ENCODE results near the gene PTCD2.

The PTCD2 gene

DNA sequence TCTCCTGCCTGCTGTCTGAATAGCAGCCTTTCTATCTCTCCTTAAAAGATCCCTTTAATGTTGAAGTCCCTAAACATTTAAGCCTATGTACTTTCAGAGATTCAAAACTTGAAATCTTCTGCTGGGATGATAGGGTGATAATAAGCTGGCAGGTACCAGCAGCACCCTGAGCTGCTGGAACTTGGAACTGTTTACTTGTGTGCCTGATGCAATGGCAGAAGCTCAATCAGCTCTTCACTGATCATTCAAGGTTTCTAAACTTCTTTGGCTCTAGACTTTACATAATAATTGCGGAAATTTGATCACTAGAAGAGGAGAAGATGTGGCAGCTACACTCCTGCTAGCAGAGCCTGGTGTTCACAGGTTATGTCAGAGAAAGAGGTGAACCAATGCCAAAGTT, 27.8 kb upstream of the PTCD2 start:
- Histone ChIP-seq H4K12ac (ENCODE audit: low read depth, low read length) (no peak overlapping the region), H3K9me3 (ENCODE audit: insufficient read depth, low read depth, low read length) (no peaks in the 10 kb centered on the region), H3K9ac (ENCODE audit: low read length) (no peak overlapping the region), H3K27me3 (ENCODE audit: insufficient read depth, low read length) (no peaks in the 10 kb centered on the region), H4K8ac (ENCODE audit: low read depth, low read length) (peak overlapping the region; percentile 38), H3K79me1 (ENCODE audit: low read length) (no peaks in the 10 kb centered on the region), H3K4me3 (ENCODE audit: low read depth, low read length) (no peak overlapping the region), H4K91ac (ENCODE audit: low read depth, low read length) (no peak overlapping the region), H3K4me2 (ENCODE audit: low read length) (no peak overlapping the region), H3K4ac (ENCODE audit: low read depth, low read length) (no peak overlapping the region), H2AFZ (ENCODE audit: insufficient read depth, low read length, poor library complexity) (no peak overlapping the region), H3K79me2 (ENCODE audit: control insufficient read depth, insufficient read depth, low read length, poor library complexity) (no peaks in the 10 kb centered on the region), H3K4me1 (ENCODE audit: control insufficient read depth in 1 of 2, insufficient read depth in 2 of 2, low read length in 2 of 2) (no peaks in the 10 kb centered on the region), H2BK5ac (ENCODE audit: low read depth, low read length, poor library complexity) (peak overlapping the region; percentile 13), H3K23ac (ENCODE audit: low read length) (no peak overlapping the region), H3K36me3 (ENCODE audit: control insufficient read depth in 1 of 2, insufficient read depth in 2 of 2, low read length in 2 of 2) (peaks cover 2 to 5% of the 10 kb centered on the region in 2 experiments), H3K18ac (ENCODE audit: low read length) (peak overlapping the region; percentile 53), H3K14ac (ENCODE audit: low read length) (no peak overlapping the region), H3K27ac (ENCODE audit: low read depth, low read length) (peak overlapping the region; percentile 9), H2BK12ac (ENCODE audit: low read length) (peak overlapping the region; percentile 40), H2AK5ac (ENCODE audit: low read length) (no peak overlapping the region), H2BK120ac (ENCODE audit: insufficient read depth, low read length, poor library complexity) (peak overlapping the region; percentile 66)
- no CpG with 5 or more reads among the region's 1 CpG for WGBS (ENCODE audit: extremely low coverage, insufficient coverage, insufficient read length)
- peak; percentile 1 to 51 for DNase-seq

DNA sequence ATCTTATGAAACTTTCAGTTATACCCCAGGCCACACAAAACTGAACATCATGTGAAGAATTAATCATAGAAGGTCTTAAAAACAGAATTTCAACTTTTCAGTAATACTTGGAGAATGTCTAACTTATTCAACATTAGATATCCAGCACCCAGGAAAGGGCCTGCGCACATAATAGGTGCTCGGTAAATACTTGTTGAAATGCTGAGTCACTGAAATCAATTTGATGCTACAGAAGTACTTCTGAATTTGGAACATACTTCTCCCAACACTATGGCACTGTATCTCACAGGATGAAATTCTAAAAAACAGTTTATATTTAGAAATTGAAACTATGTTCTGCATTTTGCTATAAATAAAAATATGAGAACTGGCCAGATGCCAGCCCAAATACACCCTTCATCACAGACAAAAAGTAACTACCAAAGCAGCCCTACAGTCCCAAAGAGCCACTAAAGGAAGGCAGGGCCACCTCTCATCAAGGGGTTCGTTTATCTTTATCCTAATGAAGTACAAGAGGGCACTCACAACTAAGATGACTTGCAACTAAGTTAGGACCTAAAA, 26.6 kb upstream of the PTCD2 start:
- no peak overlapping the region for H4K8ac ChIP-seq (ENCODE audit: low read depth, low read length)
- H2AFZ ChIP-seq (ENCODE audit: insufficient read depth, low read length, poor library complexity), result no peak overlapping the region
- no peak overlapping the region for H4K12ac ChIP-seq (ENCODE audit: low read depth, low read length)
- H3K18ac ChIP-seq (ENCODE audit: low read length), result no peak overlapping the region
- no peak overlapping the region for H3K14ac ChIP-seq (ENCODE audit: low read length)
- H3K27ac ChIP-seq (ENCODE audit: low read depth, low read length), result no peak overlapping the region
- H3K79me1 ChIP-seq (ENCODE audit: low read length), result no peaks in the 10 kb centered on the region
- no peaks in the 10 kb centered on the region for H3K79me2 ChIP-seq (ENCODE audit: control insufficient read depth, insufficient read depth, low read length, poor library complexity)
- H3K23ac ChIP-seq (ENCODE audit: low read length), result no peak overlapping the region
- WGBS (ENCODE audit: extremely low coverage, insufficient coverage, insufficient read length), result no CpG with 5 or more reads among the region's 3 CpGs
- no peak overlapping the region for H3K4me2 ChIP-seq (ENCODE audit: low read length)
- H3K36me3 ChIP-seq (ENCODE audit: control insufficient read depth in 1 of 2, insufficient read depth in 2 of 2, low read length in 2 of 2), result peaks cover 1 to 5% of the 10 kb centered on the region in 2 experiments
- H3K27me3 ChIP-seq (ENCODE audit: insufficient read depth, low read length), result no peaks in the 10 kb centered on the region
- DNase-seq, result no peak
- H2BK12ac ChIP-seq (ENCODE audit: low read length), result no peak overlapping the region
- no peak overlapping the region for H2BK120ac ChIP-seq (ENCODE audit: insufficient read depth, low read length, poor library complexity)
- H3K9me3 ChIP-seq (ENCODE audit: insufficient read depth, low read depth, low read length), result no peaks in the 10 kb centered on the region
- H3K4me3 ChIP-seq (ENCODE audit: low read depth, low read length), result no peak overlapping the region
- H2BK5ac ChIP-seq (ENCODE audit: low read depth, low read length, poor library complexity), result no peak overlapping the region
- H3K4me1 ChIP-seq (ENCODE audit: control insufficient read depth in 1 of 2, insufficient read depth in 2 of 2, low read length in 2 of 2), result no peaks in the 10 kb centered on the region
- no peak overlapping the region for H4K91ac ChIP-seq (ENCODE audit: low read depth, low read length)
- H3K4ac ChIP-seq (ENCODE audit: low read depth, low read length), result no peak overlapping the region
- no peak overlapping the region for H2AK5ac ChIP-seq (ENCODE audit: low read length)
- no peak overlapping the region for H3K9ac ChIP-seq (ENCODE audit: low read length)

DNA sequence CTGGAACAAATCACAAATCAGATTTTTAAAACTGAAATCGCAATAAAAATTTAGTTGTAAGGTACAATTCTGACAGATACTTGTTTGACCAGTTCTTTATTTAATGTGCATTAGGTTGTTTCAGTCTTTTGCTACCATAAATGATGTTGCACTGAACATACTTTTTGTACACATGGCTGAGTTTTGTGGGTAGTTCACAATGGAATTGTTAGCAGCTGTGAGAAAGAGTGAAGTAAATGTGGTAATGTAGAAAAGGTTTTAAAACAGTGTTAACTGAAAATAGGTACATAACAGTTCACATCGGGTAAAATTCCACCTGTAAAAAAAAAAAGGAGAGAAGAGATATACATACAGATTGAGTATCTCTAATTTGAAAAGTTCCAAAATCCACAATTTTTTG, 25.7 kb upstream of the PTCD2 start:
- Histone ChIP-seq H4K12ac (ENCODE audit: low read depth, low read length) (no peak overlapping the region), H3K36me3 (ENCODE audit: control insufficient read depth in 1 of 2, insufficient read depth in 2 of 2, low read length in 2 of 2) (peaks cover 1 to 5% of the 10 kb centered on the region in 2 experiments), H3K9ac (ENCODE audit: low read length) (no peak overlapping the region), H3K79me2 (ENCODE audit: control insufficient read depth, insufficient read depth, low read length, poor library complexity) (no peaks in the 10 kb centered on the region), H3K4me1 (ENCODE audit: control insufficient read depth in 1 of 2, insufficient read depth in 2 of 2, low read length in 2 of 2) (no peaks in the 10 kb centered on the region), H3K4ac (ENCODE audit: low read depth, low read length) (no peak overlapping the region), H3K27me3 (ENCODE audit: insufficient read depth, low read length) (no peaks in the 10 kb centered on the region), H2AK5ac (ENCODE audit: low read length) (no peak overlapping the region), H3K27ac (ENCODE audit: low read depth, low read length) (no peak overlapping the region), H4K8ac (ENCODE audit: low read depth, low read length) (no peak overlapping the region), H2BK5ac (ENCODE audit: low read depth, low read length, poor library complexity) (no peak overlapping the region), H3K79me1 (ENCODE audit: low read length) (no peaks in the 10 kb centered on the region), H3K9me3 (ENCODE audit: insufficient read depth, low read depth, low read length) (no peaks in the 10 kb centered on the region), H4K91ac (ENCODE audit: low read depth, low read length) (no peak overlapping the region), H2BK120ac (ENCODE audit: insufficient read depth, low read length, poor library complexity) (no peak overlapping the region), H2AFZ (ENCODE audit: insufficient read depth, low read length, poor library complexity) (no peak overlapping the region), H3K23ac (ENCODE audit: low read length) (no peak overlapping the region), H3K14ac (ENCODE audit: low read length) (no peak overlapping the region), H3K4me2 (ENCODE audit: low read length) (no peak overlapping the region), H3K18ac (ENCODE audit: low read length) (no peak overlapping the region), H3K4me3 (ENCODE audit: low read depth, low read length) (no peak overlapping the region), H2BK12ac (ENCODE audit: low read length) (no peak overlapping the region)
- DNase-seq, result no peak
- WGBS (ENCODE audit: extremely low coverage, insufficient coverage, insufficient read length), result no CpG with 5 or more reads among the region's 2 CpGs

DNA sequence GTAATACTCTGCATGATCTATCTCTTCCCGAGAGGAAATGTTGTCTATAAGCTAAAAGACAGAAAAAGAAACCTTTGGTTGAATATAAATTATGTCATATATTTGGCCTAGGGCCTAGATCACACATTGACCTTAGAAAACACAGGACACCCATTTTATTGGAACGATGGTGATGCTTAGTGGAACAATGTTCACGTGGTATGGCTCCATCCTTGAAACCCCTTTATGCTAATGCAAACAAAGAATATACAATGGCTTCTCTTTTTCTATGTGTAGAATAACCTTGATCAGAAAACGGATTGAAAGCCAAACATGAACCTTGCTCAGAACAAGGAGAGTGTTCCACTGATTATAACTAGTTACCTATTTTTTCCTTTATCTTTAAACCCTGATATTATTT, 24.6 kb upstream of the PTCD2 start:
- Histone ChIP-seq H2BK12ac (ENCODE audit: low read length) (no peak overlapping the region), H4K12ac (ENCODE audit: low read depth, low read length) (no peak overlapping the region), H3K4me3 (ENCODE audit: low read depth, low read length) (no peak overlapping the region), H3K9ac (ENCODE audit: low read length) (no peak overlapping the region), H4K8ac (ENCODE audit: low read depth, low read length) (no peak overlapping the region), H3K4me2 (ENCODE audit: low read length) (no peak overlapping the region), H2BK120ac (ENCODE audit: insufficient read depth, low read length, poor library complexity) (no peak overlapping the region), H3K18ac (ENCODE audit: low read length) (no peak overlapping the region), H4K91ac (ENCODE audit: low read depth, low read length) (no peak overlapping the region), H2BK5ac (ENCODE audit: low read depth, low read length, poor library complexity) (no peak overlapping the region), H3K14ac (ENCODE audit: low read length) (no peak overlapping the region), H3K4ac (ENCODE audit: low read depth, low read length) (no peak overlapping the region), H2AK5ac (ENCODE audit: low read length) (no peak overlapping the region), H3K36me3 (ENCODE audit: control insufficient read depth in 1 of 2, insufficient read depth in 2 of 2, low read length in 2 of 2) (peaks cover 0 to 5% of the 10 kb centered on the region in 2 experiments), H3K9me3 (ENCODE audit: insufficient read depth, low read depth, low read length) (no peaks in the 10 kb centered on the region), H2AFZ (ENCODE audit: insufficient read depth, low read length, poor library complexity) (no peak overlapping the region), H3K23ac (ENCODE audit: low read length) (no peak overlapping the region), H3K79me1 (ENCODE audit: low read length) (no peaks in the 10 kb centered on the region), H3K79me2 (ENCODE audit: control insufficient read depth, insufficient read depth, low read length, poor library complexity) (no peaks in the 10 kb centered on the region), H3K27me3 (ENCODE audit: insufficient read depth, low read length) (no peaks in the 10 kb centered on the region), H3K27ac (ENCODE audit: low read depth, low read length) (no peak overlapping the region), H3K4me1 (ENCODE audit: control insufficient read depth in 1 of 2, insufficient read depth in 2 of 2, low read length in 2 of 2) (no peaks in the 10 kb centered on the region)
- no CpG with 5 or more reads among the region's 4 CpGs for WGBS (ENCODE audit: extremely low coverage, insufficient coverage, insufficient read length)
- no peak for DNase-seq

All from trophoblast cell (in vitro differentiated cells and primary cell).